Measurements from ENCODE around the gene SNRPA.

Gene SNRPA

DNA sequence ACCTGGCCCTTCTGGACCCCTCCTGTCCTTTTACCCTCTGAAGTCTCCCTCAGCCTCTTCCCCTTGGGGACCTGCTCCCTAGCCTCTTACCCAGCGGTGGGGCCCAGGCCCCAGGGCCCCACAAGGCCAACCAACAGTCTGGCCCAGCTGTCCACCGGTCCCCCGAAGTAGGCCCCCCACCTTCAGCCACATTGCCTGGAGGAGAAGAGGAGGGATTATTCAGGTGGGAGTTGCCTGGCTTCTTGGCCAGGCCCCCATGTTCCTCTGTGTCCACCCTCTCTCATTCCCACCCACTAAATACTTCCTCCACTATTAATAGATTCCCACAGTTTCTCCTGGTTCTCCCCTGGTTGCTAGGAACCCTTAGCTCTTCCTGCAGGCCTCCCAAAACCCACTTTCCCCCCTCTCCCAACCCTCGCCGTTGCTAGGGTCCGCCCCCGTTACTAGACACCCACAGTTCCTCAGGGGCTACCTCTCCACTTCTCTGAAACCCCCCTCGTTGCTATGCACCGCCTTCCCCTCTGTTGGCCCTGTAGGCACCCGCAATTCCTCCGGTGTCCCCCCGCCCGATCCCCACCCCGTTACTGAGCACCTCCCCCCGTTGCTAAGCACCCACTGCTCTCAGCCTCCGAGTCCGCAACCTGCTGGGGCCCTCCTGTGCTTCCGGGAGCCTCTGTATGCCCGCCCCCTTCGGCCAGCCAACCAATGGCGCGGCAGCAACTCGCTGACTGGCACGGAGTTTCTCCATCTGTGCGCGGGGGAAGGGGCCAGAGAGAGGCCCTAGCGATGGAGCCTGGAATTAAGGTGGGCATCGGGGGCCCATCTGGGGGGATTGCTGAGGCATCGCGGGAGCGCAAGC, 36.3 kb upstream of the SNRPA start:
- TF ChIP-seq, protein P1, sequence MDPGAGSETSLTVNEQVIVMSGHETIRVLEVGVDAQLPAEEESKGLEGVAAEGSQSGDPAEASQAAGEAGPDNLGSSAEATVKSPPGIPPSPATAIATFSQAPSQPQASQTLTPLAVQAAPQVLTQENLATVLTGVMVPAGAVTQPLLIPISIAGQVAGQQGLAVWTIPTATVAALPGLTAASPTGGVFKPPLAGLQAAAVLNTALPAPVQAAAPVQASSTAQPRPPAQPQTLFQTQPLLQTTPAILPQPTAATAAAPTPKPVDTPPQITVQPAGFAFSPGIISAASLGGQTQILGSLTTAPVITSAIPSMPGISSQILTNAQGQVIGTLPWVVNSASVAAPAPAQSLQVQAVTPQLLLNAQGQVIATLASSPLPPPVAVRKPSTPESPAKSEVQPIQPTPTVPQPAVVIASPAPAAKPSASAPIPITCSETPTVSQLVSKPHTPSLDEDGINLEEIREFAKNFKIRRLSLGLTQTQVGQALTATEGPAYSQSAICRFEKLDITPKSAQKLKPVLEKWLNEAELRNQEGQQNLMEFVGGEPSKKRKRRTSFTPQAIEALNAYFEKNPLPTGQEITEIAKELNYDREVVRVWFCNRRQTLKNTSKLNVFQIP (CRISPR knock-in tag; IDR thresholded peaks at IDR 0.05; ENCODE audit: borderline replicate concordance, low read depth) = no peak
- TF ChIP-seq, protein P2, sequence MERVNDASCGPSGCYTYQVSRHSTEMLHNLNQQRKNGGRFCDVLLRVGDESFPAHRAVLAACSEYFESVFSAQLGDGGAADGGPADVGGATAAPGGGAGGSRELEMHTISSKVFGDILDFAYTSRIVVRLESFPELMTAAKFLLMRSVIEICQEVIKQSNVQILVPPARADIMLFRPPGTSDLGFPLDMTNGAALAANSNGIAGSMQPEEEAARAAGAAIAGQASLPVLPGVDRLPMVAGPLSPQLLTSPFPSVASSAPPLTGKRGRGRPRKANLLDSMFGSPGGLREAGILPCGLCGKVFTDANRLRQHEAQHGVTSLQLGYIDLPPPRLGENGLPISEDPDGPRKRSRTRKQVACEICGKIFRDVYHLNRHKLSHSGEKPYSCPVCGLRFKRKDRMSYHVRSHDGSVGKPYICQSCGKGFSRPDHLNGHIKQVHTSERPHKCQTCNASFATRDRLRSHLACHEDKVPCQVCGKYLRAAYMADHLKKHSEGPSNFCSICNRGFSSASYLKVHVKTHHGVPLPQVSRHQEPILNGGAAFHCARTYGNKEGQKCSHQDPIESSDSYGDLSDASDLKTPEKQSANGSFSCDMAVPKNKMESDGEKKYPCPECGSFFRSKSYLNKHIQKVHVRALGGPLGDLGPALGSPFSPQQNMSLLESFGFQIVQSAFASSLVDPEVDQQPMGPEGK (CRISPR knock-in tag; IDR thresholded peaks at IDR 0.05; ENCODE audit: borderline replicate concordance) = no peak
- TF ChIP-seq BACH2 (CRISPR knock-in tag; IDR thresholded peaks at IDR 0.05; ENCODE audit: borderline replicate concordance) (no peak), ZFP3 (CRISPR knock-in tag; IDR thresholded peaks at IDR 0.05) (no peak), ARNTL (CRISPR knock-in tag; IDR thresholded peaks at IDR 0.05; ENCODE audit: borderline replicate concordance, low read depth) (no peak), ESRRG (CRISPR knock-in tag; IDR thresholded peaks at IDR 0.05) (no peak), RARB (CRISPR knock-in tag; IDR thresholded peaks at IDR 0.05) (no peak), SNAI2 (CRISPR knock-in tag; IDR thresholded peaks at IDR 0.05) (no peak), ZNF8 (CRISPR knock-in tag; IDR thresholded peaks at IDR 0.05) (no peak), PPARA (CRISPR knock-in tag; IDR thresholded peaks at IDR 0.05; ENCODE audit: borderline replicate concordance) (no peak), TOX (CRISPR knock-in tag; IDR thresholded peaks at IDR 0.05; ENCODE audit: borderline replicate concordance) (no peak), ZNF565 (CRISPR knock-in tag; conservative IDR thresholded peaks at IDR 0.05; ENCODE audit: low read depth) (no peak), ZNF70 (CRISPR knock-in tag; IDR thresholded peaks at IDR 0.05) (no peak)
- TF ChIP-seq, protein P3, sequence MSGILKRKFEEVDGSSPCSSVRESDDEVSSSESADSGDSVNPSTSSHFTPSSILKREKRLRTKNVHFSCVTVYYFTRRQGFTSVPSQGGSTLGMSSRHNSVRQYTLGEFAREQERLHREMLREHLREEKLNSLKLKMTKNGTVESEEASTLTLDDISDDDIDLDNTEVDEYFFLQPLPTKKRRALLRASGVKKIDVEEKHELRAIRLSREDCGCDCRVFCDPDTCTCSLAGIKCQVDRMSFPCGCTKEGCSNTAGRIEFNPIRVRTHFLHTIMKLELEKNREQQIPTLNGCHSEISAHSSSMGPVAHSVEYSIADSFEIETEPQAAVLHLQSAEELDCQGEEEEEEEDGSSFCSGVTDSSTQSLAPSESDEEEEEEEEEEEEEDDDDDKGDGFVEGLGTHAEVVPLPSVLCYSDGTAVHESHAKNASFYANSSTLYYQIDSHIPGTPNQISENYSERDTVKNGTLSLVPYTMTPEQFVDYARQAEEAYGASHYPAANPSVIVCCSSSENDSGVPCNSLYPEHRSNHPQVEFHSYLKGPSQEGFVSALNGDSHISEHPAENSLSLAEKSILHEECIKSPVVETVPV (CRISPR knock-in tag; IDR thresholded peaks at IDR 0.05) = no peak
- TF ChIP-seq, protein P4, sequence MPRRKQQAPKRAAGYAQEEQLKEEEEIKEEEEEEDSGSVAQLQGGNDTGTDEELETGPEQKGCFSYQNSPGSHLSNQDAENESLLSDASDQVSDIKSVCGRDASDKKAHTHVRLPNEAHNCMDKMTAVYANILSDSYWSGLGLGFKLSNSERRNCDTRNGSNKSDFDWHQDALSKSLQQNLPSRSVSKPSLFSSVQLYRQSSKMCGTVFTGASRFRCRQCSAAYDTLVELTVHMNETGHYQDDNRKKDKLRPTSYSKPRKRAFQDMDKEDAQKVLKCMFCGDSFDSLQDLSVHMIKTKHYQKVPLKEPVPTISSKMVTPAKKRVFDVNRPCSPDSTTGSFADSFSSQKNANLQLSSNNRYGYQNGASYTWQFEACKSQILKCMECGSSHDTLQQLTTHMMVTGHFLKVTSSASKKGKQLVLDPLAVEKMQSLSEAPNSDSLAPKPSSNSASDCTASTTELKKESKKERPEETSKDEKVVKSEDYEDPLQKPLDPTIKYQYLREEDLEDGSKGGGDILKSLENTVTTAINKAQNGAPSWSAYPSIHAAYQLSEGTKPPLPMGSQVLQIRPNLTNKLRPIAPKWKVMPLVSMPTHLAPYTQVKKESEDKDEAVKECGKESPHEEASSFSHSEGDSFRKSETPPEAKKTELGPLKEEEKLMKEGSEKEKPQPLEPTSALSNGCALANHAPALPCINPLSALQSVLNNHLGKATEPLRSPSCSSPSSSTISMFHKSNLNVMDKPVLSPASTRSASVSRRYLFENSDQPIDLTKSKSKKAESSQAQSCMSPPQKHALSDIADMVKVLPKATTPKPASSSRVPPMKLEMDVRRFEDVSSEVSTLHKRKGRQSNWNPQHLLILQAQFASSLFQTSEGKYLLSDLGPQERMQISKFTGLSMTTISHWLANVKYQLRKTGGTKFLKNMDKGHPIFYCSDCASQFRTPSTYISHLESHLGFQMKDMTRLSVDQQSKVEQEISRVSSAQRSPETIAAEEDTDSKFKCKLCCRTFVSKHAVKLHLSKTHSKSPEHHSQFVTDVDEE (CRISPR knock-in tag; IDR thresholded peaks at IDR 0.05) = no peak
- TF ChIP-seq, protein P5, sequence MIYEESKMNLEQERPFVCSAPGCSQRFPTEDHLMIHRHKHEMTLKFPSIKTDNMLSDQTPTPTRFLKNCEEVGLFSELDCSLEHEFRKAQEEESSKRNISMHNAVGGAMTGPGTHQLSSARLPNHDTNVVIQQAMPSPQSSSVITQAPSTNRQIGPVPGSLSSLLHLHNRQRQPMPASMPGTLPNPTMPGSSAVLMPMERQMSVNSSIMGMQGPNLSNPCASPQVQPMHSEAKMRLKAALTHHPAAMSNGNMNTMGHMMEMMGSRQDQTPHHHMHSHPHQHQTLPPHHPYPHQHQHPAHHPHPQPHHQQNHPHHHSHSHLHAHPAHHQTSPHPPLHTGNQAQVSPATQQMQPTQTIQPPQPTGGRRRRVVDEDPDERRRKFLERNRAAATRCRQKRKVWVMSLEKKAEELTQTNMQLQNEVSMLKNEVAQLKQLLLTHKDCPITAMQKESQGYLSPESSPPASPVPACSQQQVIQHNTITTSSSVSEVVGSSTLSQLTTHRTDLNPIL (CRISPR knock-in tag; IDR thresholded peaks at IDR 0.05; ENCODE audit: low read depth) = no peak
- ATAC-seq = peak; percentile 81

DNA sequence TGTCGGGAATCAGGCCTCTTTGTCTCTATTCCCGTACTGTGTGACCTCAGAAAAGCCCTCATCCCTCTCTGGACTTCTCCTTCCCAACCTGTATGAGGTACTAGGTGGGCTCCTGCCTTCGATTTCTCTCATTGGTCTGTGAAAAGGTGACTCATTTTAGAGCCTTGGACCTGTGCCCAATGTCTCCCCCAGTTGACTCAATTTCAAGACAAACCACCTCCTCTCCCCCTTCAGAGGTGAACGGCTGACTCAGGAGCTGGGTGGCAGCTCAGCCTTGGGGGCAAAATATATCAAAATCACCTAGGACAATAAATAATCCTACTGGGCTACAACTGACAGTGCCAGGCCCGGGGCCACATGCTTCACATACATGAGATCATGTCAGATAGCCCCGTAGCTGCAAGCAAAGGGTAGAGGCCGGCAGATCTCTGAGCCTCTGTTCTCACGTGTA, 34.9 kb upstream of the SNRPA start:
- ATAC-seq = peak; percentile 1

More for the DNA sequence above, 34.9 kb upstream of the SNRPA start:
- TF ChIP-seq, protein P1 (CRISPR knock-in tag; IDR thresholded peaks at IDR 0.05; ENCODE audit: borderline replicate concordance, low read depth) = no peak
- TF ChIP-seq ESRRG (CRISPR knock-in tag; IDR thresholded peaks at IDR 0.05) (no peak), ZNF8 (CRISPR knock-in tag; IDR thresholded peaks at IDR 0.05) (peak; percentile 6; the same call in 1 of the 2 replicates)
- TF ChIP-seq, protein P5 (CRISPR knock-in tag; IDR thresholded peaks at IDR 0.05; ENCODE audit: low read depth) = 0 out of 2 replicates have a peak, but pooled peaks have one; percentile 16
- TF ChIP-seq, protein P2 (CRISPR knock-in tag; IDR thresholded peaks at IDR 0.05; ENCODE audit: borderline replicate concordance) = peak; percentile 12; the same call in 1 of the 2 replicates
